Measurements from ENCODE around the gene COL19A1.
"Not testable (repeated sequence)": the region's sequence is repeated elsewhere in the genome, so short reads cannot be mapped to it uniquely, and the experiment has no call there.

COL19A1 gene

GRCh38 chr6:69866770-69867638 lies 648 bp downstream of the COL19A1 start:
- DNase-seq = peak; percentile 66

GRCh38 chr6:69867639-69867976 lies 1.3 kb downstream of the COL19A1 start:
- DNase-seq = peak; percentile 56

- DNase-seq = peak; percentile 36
These were observed 2.0 kb downstream of the COL19A1 start for GRCh38 chr6:69868252-69868804.

- no peak for DNase-seq
These were observed 2.6 kb downstream of the COL19A1 start for GRCh38 chr6:69868961-69869360.

- DNase-seq = no peak
These were observed 4.8 kb downstream of the COL19A1 start for GRCh38 chr6:69871107-69871506.

- DNase-seq = no peak
These were observed 6.9 kb downstream of the COL19A1 start for GRCh38 chr6:69873291-69873690.

- DNase-seq = no peak
These were observed 9.4 kb downstream of the COL19A1 start for GRCh38 chr6:69875715-69876114.

- no peak for DNase-seq
These were observed 12.4 kb downstream of the COL19A1 start for GRCh38 chr6:69878795-69879194.

- no peak for DNase-seq
These were observed 14.2 kb downstream of the COL19A1 start for GRCh38 chr6:69880601-69881000.

GRCh38 chr6:69881322-69882151 lies 15.2 kb downstream of the COL19A1 start:
- no peak for DNase-seq

- no peak for DNase-seq
These were observed 17.2 kb downstream of the COL19A1 start for GRCh38 chr6:69883551-69883950.

GRCh38 chr6:69884231-69884630 lies 17.9 kb downstream of the COL19A1 start:
- no peak for DNase-seq

- no peak for DNase-seq
These were observed 20.7 kb downstream of the COL19A1 start for GRCh38 chr6:69887026-69887425.

- DNase-seq = no peak
These were observed 21.5 kb downstream of the COL19A1 start for GRCh38 chr6:69887714-69888345.

- no peak for DNase-seq
These were observed 22.3 kb downstream of the COL19A1 start for GRCh38 chr6:69888482-69889233.

- DNase-seq = not testable (repeated sequence)
These were observed 23.0 kb downstream of the COL19A1 start for GRCh38 chr6:69889234-69889974.

GRCh38 chr6:69892561-69892960 lies 26.2 kb downstream of the COL19A1 start:
- DNase-seq = not testable (repeated sequence)

- not testable (repeated sequence) for DNase-seq
These were observed 26.9 kb downstream of the COL19A1 start for GRCh38 chr6:69893266-69893665.

- DNase-seq = peak; percentile 36
These were observed 28.4 kb downstream of the COL19A1 start for GRCh38 chr6:69894578-69895347.

GRCh38 chr6:69895396-69895795 lies 29.0 kb downstream of the COL19A1 start:
- no peak for DNase-seq

- no peak for DNase-seq
These were observed 34.5 kb downstream of the COL19A1 start for GRCh38 chr6:69900869-69901268.

Data from OCI-M1 (cell line).